ENCODE results near the gene BFAR.
"Not testable (repeated sequence)": the region's sequence is repeated elsewhere in the genome, so short reads cannot be mapped to it uniquely, and the experiment has no call there.

Gene BFAR

DNA sequence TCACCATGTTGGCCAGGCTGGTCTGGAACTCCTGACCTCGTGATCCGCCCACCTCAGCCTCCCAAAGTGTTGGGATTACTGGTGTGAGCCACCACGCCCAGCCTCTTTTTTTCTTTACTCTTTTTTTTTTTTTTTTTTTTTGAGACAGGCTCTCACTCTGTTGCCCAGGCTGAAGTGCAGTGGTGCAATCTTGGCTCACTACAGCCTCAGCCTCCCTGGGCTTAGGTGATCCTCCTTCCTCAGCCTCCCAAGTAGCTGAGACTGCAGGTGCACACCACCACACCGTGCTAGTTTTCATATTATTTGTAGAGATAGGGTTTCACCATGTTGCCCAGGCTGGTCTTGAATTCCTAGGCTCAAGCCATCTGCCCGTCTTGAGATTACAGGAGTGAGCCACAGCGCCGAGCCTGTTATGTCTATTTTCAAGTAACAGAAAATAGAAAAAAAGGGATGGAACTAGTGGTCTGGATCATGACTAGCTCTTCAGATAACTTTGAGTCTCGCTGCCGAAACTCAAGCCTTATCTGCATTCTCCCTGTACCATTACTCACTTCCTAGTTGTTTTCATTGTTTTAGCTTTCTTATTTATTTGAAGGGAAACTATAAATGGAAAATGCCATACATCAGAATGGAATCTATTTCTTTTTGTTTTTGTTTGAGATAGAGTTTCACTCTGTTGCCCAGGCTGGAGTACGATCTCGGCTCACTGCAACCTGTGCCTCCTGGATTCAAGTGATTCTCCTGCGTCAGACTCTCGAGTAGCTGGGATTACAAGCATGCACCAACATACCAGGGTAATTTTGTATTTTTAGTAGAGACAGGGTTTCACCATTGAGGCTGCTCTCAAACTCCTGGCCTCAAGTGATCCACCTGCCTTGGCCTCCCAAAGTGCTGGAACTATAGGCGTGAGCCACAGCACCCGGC, 53.4 kb downstream of the BFAR start:
- DNase-seq (ENCODE audit: low read depth in 1 of 2, low spot score in 1 of 2), result not testable (repeated sequence)

DNA sequence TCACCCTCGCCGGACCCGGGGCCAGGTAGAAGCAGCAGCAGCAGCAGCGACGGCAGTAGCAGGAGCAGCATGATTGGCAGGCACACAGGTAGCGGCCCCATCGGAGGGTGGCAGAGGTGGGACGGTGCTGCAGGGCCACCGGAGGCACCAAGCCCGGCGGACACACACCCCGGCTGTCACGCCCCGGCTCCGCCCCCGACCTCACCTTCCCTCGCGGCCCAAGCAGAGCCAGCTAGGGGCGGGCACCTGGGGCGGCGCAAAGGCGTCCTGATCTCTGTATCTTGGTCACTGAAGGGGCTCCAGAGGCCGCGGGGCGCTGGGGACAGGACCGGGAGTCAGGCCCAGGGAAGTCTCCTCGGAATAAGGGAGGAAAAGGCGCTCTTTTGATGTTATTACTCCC, 61.4 kb downstream of the BFAR start, which contains the start of gene PLA2G10:
Gene PLA2G10 (minus strand): TSS at position 180 of the 400 bp plus-strand sequence. CDS start 79 bp downstream, at position 101.
- DNase-seq (ENCODE audit: low read depth in 1 of 2, low spot score in 1 of 2), result not testable (repeated sequence)

DNA sequence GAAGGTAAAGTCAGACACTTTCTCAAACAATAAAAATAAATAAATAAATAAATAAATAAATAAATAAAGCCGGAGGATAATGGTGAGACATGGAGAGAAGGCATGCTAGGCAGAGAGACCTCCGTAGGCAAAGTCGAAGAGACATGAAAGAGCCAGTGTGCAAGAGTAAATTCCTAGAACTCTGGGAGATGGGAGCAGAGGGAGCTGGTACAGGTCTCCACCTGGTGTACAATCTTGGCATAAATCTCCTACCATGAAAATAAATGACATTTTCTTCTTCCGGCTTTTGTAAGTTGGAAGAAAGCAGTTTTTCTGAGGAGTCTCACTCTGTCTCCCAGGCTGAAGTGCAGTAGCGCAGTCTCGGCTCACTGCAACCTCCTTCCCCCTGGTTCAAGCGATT, 69.1 kb downstream of the BFAR start:
- DNase-seq (ENCODE audit: low read depth in 1 of 2, low spot score in 1 of 2), result not testable (repeated sequence)

DNA sequence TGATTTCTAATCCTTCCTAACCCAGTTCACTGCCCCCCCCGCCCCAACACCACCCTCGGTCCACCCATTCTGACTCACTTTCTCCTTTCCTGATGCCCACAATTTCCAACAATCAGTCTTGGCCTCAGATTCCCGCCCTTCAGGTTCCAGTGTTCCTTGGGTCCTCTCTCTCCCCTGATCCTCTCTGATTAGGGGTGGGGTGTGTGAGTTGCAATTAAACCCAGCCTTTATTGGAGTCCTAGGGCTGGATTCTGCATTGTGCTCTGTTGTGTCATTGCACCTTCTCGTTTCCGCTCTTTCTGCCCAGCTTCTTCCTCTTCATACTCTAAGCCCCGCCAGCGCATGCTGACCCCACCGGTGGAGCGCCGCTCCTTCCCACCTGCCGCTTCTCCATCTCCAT, 69.9 kb downstream of the BFAR start:
- not testable (repeated sequence) for DNase-seq (ENCODE audit: low read depth in 1 of 2, low spot score in 1 of 2)

DNA sequence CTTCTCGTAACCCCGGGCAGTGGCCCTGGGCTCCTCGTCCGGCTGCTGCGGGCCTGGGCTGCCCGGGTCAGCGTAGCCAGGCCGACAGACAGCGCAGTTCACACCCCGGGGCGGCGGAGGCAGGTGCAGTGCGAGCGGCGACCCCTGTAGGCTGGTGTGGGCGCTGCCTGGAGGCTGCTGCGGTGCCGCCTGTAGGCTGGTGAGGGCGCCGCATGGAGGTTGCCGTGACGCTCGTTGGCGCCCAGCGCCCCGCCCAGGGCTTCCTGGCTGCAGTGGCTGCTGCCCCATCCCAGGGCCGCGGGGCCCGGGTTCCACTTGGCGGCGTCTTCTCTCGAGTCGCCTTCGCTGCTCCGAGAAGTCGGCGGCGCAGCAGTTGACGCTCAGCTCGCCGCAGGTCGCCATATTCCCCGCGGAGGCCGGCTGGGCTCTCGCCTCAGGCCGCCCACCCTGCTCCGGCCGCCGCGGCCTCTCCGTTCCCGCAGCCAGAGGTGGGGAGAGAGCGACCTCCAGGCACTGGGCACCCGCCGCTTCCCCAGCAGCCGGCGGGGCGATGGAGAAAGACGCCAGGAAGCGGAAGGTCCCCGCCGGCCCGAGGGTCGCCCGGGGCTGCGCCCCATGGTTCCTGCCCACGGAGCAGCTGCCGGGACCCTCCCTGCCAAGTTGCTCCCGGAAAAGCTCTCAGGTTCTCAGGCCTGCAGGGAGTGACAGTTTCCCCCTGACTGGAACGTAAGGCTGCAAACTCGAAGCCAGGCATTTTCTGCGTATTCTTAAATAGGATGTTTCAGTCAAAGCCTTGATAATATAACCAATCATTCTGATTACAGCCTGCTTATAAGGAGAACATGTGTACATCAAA, 70.6 kb downstream of the BFAR start, which contains the start of gene NPIPA3:
Gene NPIPA3 (plus strand): TSS at position 256 of the 856 bp plus-strand sequence. CDS start 5,533 bp downstream, outside the sequence.
- DNase-seq (ENCODE audit: low read depth in 1 of 2, low spot score in 1 of 2), result not testable (repeated sequence)

Data from activated T-helper 1 cell treated with anti-CD3 and anti-CD28 coated beads, Interleukin-2, amount 50 U/mL, for 16 hours (primary cell).